ENCODE measurements around the gene DUSP15. TPM values are rescaled to one million over a fixed set of nuclear protein-coding genes. Genes with fewer than 3 reads are reported as not detected.

DUSP15 gene
- total RNA-seq, 4 donors from 2014 or later: 31.8 to 61.3 (median 44.6) TPM

DNA sequence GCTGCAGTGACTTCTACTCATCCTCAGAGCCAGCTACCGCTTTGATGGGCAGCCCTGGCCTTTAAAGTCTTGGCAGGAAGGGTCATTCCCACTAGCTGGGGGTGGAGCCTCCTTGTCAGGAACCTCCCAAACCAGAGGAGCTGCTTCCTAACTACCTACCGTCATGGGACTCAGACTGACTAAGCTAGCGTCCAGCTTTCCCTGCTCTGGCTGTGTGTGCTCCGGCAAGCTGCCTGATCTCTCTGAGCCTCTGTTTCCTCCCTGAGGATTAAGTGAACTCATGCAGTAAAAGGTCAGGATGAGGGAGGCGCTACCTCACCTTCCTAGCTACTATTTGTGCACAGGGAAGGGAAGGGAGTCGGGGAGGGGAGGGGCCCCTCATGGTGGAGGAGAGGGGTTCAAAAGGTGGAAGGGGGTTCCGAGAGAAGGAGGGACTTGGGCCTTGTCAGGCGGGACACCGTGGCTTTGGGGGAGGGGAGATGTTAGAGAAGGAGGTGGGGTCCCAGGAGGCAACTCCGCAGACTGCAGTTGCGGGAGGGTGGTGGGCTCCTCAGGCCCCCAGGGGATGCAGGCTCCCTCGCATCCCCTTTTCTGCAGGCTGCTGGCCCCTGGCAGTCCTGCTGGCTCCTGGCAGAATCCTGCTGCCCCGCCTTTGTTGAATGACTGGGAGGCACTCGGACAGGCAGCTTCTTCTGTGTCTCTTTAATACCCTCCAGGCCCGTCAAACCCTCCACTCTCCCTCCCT is 9.8 kb downstream of the DUSP15 start:
- H3K36me3 ChIP-seq: peaks cover 0 to 15% (median 0%) of the 10 kb centered on the region in 3 donors
- no peaks in the 10 kb centered on the region for H3K9me3 ChIP-seq
- WGBS, 2 donors: 9 to 11% methylated on average over 14 to 15 of the region's 15 CpGs
- TF ChIP-seq POLR2A (IDR thresholded peaks at IDR 0.05): no peak
- TF ChIP-seq EP300 (IDR thresholded peaks at IDR 0.05): no peak
- TF ChIP-seq, protein P1, sequence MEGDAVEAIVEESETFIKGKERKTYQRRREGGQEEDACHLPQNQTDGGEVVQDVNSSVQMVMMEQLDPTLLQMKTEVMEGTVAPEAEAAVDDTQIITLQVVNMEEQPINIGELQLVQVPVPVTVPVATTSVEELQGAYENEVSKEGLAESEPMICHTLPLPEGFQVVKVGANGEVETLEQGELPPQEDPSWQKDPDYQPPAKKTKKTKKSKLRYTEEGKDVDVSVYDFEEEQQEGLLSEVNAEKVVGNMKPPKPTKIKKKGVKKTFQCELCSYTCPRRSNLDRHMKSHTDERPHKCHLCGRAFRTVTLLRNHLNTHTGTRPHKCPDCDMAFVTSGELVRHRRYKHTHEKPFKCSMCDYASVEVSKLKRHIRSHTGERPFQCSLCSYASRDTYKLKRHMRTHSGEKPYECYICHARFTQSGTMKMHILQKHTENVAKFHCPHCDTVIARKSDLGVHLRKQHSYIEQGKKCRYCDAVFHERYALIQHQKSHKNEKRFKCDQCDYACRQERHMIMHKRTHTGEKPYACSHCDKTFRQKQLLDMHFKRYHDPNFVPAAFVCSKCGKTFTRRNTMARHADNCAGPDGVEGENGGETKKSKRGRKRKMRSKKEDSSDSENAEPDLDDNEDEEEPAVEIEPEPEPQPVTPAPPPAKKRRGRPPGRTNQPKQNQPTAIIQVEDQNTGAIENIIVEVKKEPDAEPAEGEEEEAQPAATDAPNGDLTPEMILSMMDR (IDR thresholded peaks at IDR 0.05): no peak
- peak overlapping the region; percentile 38 to 62 (median 52) for H3K4me3 ChIP-seq
- H3K27me3 ChIP-seq: peaks cover 0 to 15% of the 10 kb centered on the region in 2 donors
- H3K27ac ChIP-seq: peak overlapping the region in 2 of 4 donors; percentile 52 to 67
- no peak for DNase-seq (ENCODE audit: low spot score in 2 of 2)
- H3K4me1 ChIP-seq: peaks cover 0 to 23% (median 18%) of the 10 kb centered on the region in 4 donors

DNA sequence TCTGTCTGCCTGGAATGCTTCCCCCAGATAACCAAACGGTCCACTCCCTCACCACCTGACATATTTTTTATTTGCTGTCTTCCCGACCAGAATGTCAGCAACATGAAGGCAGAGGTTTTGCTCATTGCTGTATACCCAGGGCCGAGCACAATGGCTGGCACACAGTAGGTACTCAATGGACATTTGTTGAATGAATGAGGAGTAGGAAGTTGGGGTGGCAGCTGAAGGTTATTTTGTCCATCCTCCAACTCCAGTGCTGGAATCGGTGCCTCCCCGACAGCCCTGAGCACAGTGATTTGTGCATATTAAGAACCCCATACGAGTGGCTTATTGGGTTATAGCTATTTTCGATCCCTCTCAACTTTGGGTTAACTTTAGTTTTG is 10.3 kb downstream of the DUSP15 start:
- peaks cover 0 to 15% (median 0%) of the 10 kb centered on the region in 3 donors for H3K36me3 ChIP-seq
- H3K4me1 ChIP-seq: peaks cover 0 to 23% (median 18%) of the 10 kb centered on the region in 4 donors
- H3K9me3 ChIP-seq: no peaks in the 10 kb centered on the region
- DNase-seq (ENCODE audit: low spot score in 2 of 2): no peak
- peak overlapping the region in 1 of 4 donors; percentile 67 for H3K27ac ChIP-seq
- H3K4me3 ChIP-seq: no peak overlapping the region
- peaks cover 0 to 15% of the 10 kb centered on the region in 2 donors for H3K27me3 ChIP-seq
- no peak for TF ChIP-seq EP300 (IDR thresholded peaks at IDR 0.05)
- TF ChIP-seq, protein P1 (IDR thresholded peaks at IDR 0.05): no peak
- TF ChIP-seq POLR2A (IDR thresholded peaks at IDR 0.05): no peak
- WGBS, 2 donors: 50 to 55% methylated on average over 7 of the region's 7 CpGs

DNA sequence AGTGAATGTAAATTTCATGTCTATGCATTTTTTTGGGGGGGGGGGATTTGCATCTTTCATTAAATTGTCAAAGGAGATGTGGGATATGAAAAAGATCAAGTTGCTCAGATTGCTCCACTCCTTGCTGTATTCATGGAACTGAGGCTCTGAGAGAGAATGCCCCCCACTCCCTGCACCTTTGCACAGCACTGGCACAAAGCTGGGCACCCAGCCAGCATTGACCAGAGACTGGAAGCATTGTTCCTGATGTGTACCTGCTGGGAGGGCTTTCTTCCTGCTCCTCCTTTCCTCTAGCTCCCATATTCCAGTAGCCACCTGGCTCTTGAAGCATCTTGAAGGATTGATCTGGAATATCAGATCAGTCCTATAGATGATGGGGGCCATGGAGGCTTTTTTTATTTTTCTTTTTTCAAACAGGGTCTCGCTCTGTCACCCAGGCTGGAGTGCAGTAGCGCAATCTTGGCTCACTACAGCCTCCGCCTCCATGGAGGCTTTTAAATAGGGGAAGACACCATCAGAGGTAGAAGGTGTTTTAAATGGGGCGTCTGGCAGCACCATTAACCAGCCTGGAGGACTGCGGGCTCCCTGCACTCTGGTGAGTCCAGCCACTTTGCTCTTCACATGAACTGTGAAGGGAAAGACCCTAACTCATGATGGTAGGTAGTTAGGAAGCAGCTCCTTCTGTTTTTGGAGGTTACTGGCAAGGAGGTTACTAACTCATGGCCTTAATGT is 10.9 kb downstream of the DUSP15 start:
- Histone ChIP-seq H3K27me3 (peaks cover 0 to 15% of the 10 kb centered on the region in 2 donors), H3K9me3 (no peaks in the 10 kb centered on the region), H3K27ac (no peak overlapping the region), H3K4me1 (peaks cover 0 to 23% (median 18%) of the 10 kb centered on the region in 4 donors), H3K4me3 (no peak overlapping the region), H3K36me3 (peaks cover 0 to 14% (median 0%) of the 10 kb centered on the region in 3 donors)
- TF ChIP-seq POLR2A (IDR thresholded peaks at IDR 0.05) (no peak), EP300 (IDR thresholded peaks at IDR 0.05) (no peak)
- TF ChIP-seq, protein P1 (IDR thresholded peaks at IDR 0.05): no peak
- DNase-seq (ENCODE audit: low spot score in 2 of 2): no peak
- 93 to 94% methylated on average over 5 of the region's 5 CpGs for WGBS, 2 donors

DNA sequence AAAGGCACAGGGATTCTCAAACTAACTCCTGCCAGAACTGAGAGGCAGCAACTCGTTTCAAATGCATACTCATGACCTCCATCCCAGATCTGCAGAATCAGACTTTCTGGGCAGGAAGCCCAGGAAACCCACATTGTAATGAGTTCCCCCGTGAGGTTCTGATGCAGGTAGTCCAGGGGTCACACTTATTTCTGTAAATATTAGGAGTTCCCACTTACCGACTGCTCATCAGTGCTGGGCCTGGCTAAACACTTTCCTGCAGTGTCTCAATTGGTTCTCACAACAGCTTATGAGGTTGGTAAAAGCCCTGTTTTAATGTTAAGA is 11.6 kb downstream of the DUSP15 start:
- 35 to 38% methylated on average over 3 of the region's 3 CpGs for WGBS, 2 donors
- TF ChIP-seq, protein P1 (IDR thresholded peaks at IDR 0.05): no peak
- TF ChIP-seq POLR2A (IDR thresholded peaks at IDR 0.05) (no peak), EP300 (IDR thresholded peaks at IDR 0.05) (no peak)
- peaks cover 0 to 15% of the 10 kb centered on the region in 2 donors for H3K27me3 ChIP-seq
- H3K4me3 ChIP-seq: no peak overlapping the region
- peaks cover 0 to 7% (median 0%) of the 10 kb centered on the region in 3 donors for H3K36me3 ChIP-seq
- no peak for DNase-seq (ENCODE audit: low spot score in 2 of 2)
- no peaks in the 10 kb centered on the region for H3K9me3 ChIP-seq
- peaks cover 0 to 23% (median 18%) of the 10 kb centered on the region in 4 donors for H3K4me1 ChIP-seq
- H3K27ac ChIP-seq: no peak overlapping the region
